HG03378 (cell line): ENCODE data around the gene ACOT7.
"Not testable (repeated sequence)": the region's sequence is repeated elsewhere in the genome, so short reads cannot be mapped to it uniquely, and the experiment has no call there.

Source experiments
- ATAC-seq: cut with Tn5 transposase; IDR thresholded peaks from one replicate; pipeline ENCODE4 v1.9.1; 2021; ENCODE audit warnings: mild to moderate bottlenecking, moderate library complexity; ENCODE audit not compliant: unreplicated experiment

ACOT7 gene

GRCh38 chr1:6317098-6317760 lies 76.3 kb downstream of the ACOT7 start:
- ATAC-seq: no peak

- ATAC-seq: no peak
Observed at GRCh38 chr1:6316240-6317097, 77.1 kb downstream of the ACOT7 start.

- ATAC-seq: no peak
Observed at GRCh38 chr1:6314503-6314902, 79.1 kb downstream of the ACOT7 start.

DNA sequence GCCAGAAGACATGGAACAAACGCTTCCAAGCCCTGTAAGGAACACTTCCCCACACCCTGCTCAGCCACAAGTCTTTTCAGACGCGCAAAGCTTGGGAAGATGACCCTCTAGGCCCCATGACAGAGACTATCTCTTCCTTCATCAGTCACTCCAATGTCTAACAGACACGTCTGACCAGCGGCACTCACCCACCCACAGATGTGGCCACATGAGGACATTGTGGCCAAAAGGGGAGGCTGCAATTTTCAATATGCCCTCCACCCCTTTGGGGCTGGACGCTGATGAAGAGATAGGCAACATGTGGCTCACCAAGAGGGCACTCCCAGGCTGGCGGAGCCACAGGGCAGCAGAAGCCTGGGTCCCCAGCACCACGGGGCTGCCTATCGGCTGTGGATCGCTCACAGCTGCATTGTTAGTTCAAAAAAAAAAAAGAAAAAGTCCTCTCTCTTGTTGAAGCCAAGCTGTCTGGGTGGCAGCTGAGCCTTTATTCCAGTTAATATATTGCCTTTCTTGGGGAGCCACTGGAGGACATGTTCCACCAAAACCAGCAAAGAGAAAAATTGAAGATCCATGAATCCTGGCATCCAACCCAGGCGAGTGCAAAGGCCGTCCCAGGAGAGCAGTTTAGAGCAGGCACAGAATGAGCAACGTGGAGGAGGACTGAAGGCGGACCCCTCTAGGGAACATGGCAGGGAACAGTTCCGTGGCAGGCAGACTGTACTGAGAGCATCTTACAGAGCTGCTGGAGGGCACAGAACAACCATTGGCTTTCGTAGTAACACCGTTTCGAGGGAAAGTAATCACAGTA lies 80.0 kb downstream of the ACOT7 start:
- ATAC-seq: no peak

DNA sequence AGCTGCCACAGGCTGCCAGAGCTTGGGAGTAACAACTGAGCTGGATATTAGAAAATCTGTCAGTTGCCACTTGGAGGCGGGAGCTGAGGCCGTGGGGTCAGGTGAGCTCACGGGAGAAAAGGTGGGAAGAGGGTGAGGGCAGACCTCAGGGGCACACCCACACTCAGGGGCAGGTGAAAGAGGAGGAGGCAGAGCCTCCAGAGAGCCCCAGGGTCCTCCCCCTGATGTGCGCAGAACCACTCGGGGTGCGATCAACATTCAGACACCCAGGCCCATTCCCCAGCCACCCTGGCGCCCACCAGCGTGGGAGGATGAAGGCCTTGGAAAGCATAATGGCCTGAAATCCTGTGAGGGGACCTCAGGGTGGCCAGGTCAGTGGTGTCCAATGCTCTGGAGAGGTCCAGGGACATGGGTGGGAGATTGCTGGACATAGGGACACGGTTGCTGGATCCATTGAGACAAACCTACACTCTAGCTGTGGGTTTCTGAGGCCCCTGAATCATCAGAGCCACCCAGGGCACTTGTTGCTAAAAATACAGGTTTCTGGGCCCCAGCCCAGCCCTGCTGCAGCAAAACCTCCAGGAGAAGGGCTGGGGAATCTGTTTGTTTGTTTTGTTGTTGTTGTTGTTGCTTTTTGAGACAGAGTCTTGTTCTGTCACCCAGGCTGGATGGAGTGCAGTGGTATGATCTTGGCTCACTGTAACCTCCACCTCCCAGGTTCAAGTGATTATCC lies 83.3 kb downstream of the ACOT7 start:
- no peak for ATAC-seq

GRCh38 chr1:6309564-6309963 lies 84.0 kb downstream of the ACOT7 start:
- ATAC-seq: no peak

GRCh38 chr1:6308449-6308848 lies 85.1 kb downstream of the ACOT7 start:
- no peak for ATAC-seq

DNA sequence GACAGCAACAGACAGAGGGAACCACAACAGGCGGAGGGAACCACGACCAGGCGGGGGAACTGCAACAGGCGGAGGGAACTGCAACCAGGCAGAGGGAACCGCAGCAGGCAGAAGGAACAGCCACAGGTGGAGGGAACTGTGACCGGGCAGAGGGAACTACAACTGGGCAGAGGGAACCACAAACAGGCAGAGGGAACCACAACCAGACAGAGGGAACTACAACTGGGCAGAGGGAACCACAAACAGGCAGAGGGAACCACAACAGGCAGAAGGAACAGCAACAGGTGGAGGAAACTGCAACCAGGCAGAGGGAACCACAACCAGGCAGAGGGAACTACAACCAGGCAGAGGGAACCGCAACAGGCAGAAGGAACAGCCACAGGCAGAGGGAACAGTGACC lies 85.9 kb downstream of the ACOT7 start:
- not testable (repeated sequence) for ATAC-seq

DNA sequence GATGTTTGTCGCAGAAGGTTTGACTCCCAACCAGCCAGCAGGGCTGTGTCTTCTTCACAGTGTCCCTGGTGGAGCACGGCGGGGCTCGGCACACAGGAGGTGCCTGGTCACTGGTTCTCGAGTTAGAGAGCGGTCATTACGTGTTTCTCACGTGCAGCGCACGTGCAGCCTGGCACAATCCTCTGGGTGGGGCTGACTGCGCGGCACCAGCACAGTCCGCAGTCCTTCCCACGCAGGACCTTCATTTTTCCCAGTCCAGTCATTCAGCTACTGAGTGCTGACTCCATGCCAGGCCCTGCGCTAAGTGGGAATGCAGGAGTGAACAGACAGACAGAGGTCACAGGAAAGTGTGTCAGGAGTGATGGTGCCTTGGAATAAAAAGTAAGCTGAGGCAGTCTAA lies 86.5 kb downstream of the ACOT7 start:
- no peak for ATAC-seq

- no peak for ATAC-seq
Observed at GRCh38 chr1:6303397-6304012, 90.1 kb downstream of the ACOT7 start.

GRCh38 chr1:6302568-6302967 lies 91.0 kb downstream of the ACOT7 start:
- no peak for ATAC-seq

- ATAC-seq: no peak
Observed at GRCh38 chr1:6301526-6301925, 92.0 kb downstream of the ACOT7 start.

DNA sequence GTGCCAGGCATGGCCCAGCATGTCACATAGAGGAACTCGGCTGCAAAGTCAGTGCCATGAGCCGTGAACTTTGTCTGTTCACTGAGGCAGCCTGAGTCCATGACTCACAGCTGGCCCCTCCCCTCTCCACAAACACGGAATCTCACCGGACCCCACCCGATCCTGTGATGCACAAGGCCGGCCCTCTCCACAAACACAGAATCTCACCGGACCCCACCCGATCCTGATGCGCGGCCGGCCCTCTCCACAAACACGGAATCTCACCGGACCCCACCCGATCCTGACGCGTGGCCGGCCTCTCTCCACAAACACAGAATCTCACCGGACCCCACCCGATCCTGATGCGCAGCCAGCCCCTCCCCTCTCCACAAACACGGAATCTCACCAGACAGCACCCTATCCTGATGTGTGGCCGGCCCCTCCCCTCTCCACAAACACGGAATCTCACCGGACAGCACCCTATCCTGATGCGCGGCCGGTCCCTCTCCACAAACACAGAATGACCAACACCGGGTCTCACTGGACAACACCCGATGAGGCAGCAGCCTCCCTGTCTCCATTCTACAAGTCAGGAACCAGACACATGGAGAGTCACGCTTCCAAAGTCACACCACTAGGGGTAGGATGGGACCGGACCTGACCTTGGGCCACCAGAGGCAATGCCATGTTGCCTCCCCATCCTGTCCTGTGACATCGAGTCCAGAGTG lies 93.1 kb downstream of the ACOT7 start:
- no peak for ATAC-seq

- ATAC-seq: no peak
Observed at GRCh38 chr1:6299557-6300165, 93.9 kb downstream of the ACOT7 start.

GRCh38 chr1:6298940-6299465 lies 94.6 kb downstream of the ACOT7 start:
- ATAC-seq: no peak

GRCh38 chr1:6298530-6298929 lies 95.0 kb downstream of the ACOT7 start:
- ATAC-seq: no peak

DNA sequence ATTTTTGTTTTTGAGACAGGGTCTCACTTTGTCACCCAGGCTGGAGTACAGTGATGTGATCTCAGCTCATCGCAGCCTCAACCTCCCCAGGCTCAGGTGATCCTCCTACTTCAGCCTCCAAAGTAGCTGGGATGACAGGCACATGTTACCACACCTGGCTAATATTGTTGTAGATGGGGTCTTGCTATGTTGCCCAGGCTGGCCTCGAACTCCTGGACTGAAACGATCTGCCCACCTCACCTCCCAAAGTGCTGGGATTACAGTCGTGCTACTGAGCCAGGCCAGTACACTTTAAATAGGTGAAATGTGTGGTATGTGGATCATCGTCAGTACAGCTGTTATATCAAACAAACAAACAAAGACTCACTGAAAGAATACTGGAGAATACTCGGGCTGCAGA lies 97.7 kb downstream of the ACOT7 start:
- no peak for ATAC-seq

- no peak for ATAC-seq
Observed at GRCh38 chr1:6294890-6295556, 98.5 kb downstream of the ACOT7 start.
